ENCODE measurements around the gene LMAN1. TPM values are rescaled to one million over a fixed set of nuclear protein-coding genes. Genes with fewer than 3 reads are reported as not detected.

Gene LMAN1
- total RNA-seq, 2 donors from 2014 or later = 57.4 to 72.5 TPM

DNA sequence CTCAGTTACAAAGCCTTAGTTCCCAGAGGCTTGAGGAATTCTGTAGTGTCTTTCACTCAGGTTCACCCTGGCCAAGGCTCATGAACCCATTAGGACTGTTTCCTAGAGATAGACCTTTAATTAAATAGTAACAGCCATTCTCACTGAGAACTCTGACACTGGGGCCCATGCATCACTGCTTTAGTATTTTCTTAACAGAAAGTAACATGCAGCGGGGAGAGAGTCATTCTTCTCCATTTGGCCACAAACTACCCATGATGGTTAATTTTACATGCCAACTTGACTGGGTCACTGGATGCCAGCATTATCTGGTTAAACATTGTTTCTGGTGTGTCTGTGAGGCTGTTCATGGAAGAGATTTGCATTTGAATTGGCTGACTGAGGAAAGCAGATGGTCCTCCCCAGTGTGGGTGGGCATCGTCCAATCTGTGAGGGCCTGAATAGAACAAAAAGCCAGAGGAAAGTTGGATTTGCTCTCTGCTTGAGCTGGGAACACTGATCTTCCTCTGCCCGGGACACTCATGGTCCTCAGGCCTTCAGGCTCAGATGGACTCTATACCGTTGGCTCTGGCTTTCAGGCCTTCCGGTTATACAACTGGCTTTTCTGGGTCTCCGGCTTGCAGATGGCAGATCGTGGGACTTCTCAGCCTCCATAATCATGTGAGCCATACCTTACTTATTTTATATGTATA, 35.0 kb downstream of the LMAN1 start:
- H3K36me3 ChIP-seq = peaks cover 19% of the 10 kb centered on the region
- H3K4me3 ChIP-seq = no peak overlapping the region
- no peaks in the 10 kb centered on the region for H3K27me3 ChIP-seq (replicated peaks; ENCODE audit: insufficient read depth)
- TF ChIP-seq, protein P1, sequence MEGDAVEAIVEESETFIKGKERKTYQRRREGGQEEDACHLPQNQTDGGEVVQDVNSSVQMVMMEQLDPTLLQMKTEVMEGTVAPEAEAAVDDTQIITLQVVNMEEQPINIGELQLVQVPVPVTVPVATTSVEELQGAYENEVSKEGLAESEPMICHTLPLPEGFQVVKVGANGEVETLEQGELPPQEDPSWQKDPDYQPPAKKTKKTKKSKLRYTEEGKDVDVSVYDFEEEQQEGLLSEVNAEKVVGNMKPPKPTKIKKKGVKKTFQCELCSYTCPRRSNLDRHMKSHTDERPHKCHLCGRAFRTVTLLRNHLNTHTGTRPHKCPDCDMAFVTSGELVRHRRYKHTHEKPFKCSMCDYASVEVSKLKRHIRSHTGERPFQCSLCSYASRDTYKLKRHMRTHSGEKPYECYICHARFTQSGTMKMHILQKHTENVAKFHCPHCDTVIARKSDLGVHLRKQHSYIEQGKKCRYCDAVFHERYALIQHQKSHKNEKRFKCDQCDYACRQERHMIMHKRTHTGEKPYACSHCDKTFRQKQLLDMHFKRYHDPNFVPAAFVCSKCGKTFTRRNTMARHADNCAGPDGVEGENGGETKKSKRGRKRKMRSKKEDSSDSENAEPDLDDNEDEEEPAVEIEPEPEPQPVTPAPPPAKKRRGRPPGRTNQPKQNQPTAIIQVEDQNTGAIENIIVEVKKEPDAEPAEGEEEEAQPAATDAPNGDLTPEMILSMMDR (IDR thresholded peaks at IDR 0.05) = no peak
- no peaks in the 10 kb centered on the region for H3K9me3 ChIP-seq
- no peaks in the 10 kb centered on the region for H3K4me1 ChIP-seq (ENCODE audit: control insufficient read depth in 1 of 2, low read depth in 2 of 2)
- H3K27ac ChIP-seq = no peak overlapping the region
- no peak for DNase-seq (ENCODE audit: low spot score)
- no peak for ATAC-seq (ENCODE audit: insufficient number of reproducible peaks, low FRiP score, low read depth)

GRCh38 chr18:59318460-59319050, 40.5 kb downstream of the LMAN1 start, which contains the start of gene CPLX4:
Gene CPLX4, minus strand, starts transcription at chr18:59318649. Its CDS starts 187 bp downstream, at chr18:59318462.
- ATAC-seq (ENCODE audit: insufficient number of reproducible peaks, low FRiP score, low read depth) (no peak), DNase-seq (ENCODE audit: low spot score) (no peak)
- Histone ChIP-seq H3K27me3 (replicated peaks; ENCODE audit: insufficient read depth) (no peaks in the 10 kb centered on the region), H3K9me3 (no peaks in the 10 kb centered on the region), H3K36me3 (no peaks in the 10 kb centered on the region), H3K4me1 (ENCODE audit: control insufficient read depth in 1 of 2, low read depth in 2 of 2) (no peaks in the 10 kb centered on the region), H3K4me3 (no peak within 1 kb of the TSS), H3K27ac (no peak within 1 kb of the TSS)
- TF ChIP-seq, protein P1 (IDR thresholded peaks at IDR 0.05) = no peak

DNA sequence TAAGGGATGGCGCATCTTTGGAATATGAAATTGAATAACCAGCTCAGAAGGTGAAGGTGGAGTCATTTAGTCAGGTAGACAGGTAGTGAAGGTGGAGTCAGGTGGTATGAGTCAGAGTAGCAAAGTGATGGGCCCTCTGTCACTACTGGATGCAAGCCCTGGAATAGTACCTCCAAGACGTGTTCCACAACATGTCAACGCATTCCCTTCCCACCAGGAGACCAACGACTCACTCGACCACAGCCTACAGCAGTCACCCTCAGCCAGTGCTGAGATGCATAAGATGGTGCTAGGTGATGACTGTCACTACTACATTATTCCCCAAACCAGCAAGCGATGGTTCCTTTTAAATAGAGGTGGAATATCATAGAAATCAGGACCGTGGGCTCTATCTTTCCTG, 47.4 kb downstream of the LMAN1 start:
- no peak overlapping the region for H3K4me3 ChIP-seq
- ATAC-seq (ENCODE audit: insufficient number of reproducible peaks, low FRiP score, low read depth) = no peak

GRCh38 chr18:59308938-59309260, 50.2 kb downstream of the LMAN1 start:
- no peaks in the 10 kb centered on the region for H3K27me3 ChIP-seq (replicated peaks; ENCODE audit: insufficient read depth)
- peaks cover 0 to 7% of the 10 kb centered on the region in 2 donors for H3K4me1 ChIP-seq (ENCODE audit: control insufficient read depth in 1 of 2, low read depth in 2 of 2)
- H3K27ac ChIP-seq = no peak overlapping the region
- H3K4me3 ChIP-seq = peak overlapping the region; percentile 9
- DNase-seq (ENCODE audit: low spot score) (no peak), ATAC-seq (ENCODE audit: insufficient number of reproducible peaks, low FRiP score, low read depth) (no peak)
- TF ChIP-seq, protein P1 (IDR thresholded peaks at IDR 0.05) = no peak
- H3K9me3 ChIP-seq = no peaks in the 10 kb centered on the region
- H3K36me3 ChIP-seq = no peaks in the 10 kb centered on the region

More for the DNA sequence above, 47.4 kb downstream of the LMAN1 start:
- Histone ChIP-seq H3K9me3 (no peaks in the 10 kb centered on the region), H3K27ac (no peak overlapping the region), H3K36me3 (no peaks in the 10 kb centered on the region), H3K4me1 (ENCODE audit: control insufficient read depth in 1 of 2, low read depth in 2 of 2) (peaks cover 0 to 7% of the 10 kb centered on the region in 2 donors), H3K27me3 (replicated peaks; ENCODE audit: insufficient read depth) (no peaks in the 10 kb centered on the region)
- no peak for DNase-seq (ENCODE audit: low spot score)
- TF ChIP-seq, protein P1 (IDR thresholded peaks at IDR 0.05) = no peak

GRCh38 chr18:59308248-59308937, 50.7 kb downstream of the LMAN1 start:
- Histone ChIP-seq H3K27ac (no peak overlapping the region), H3K4me1 (ENCODE audit: control insufficient read depth in 1 of 2, low read depth in 2 of 2) (peaks cover 0 to 7% of the 10 kb centered on the region in 2 donors), H3K4me3 (peak overlapping the region; percentile 9), H3K9me3 (no peaks in the 10 kb centered on the region), H3K36me3 (no peaks in the 10 kb centered on the region), H3K27me3 (replicated peaks; ENCODE audit: insufficient read depth) (no peaks in the 10 kb centered on the region)
- TF ChIP-seq, protein P1 (IDR thresholded peaks at IDR 0.05) = peak; percentile 73
- no peak for ATAC-seq (ENCODE audit: insufficient number of reproducible peaks, low FRiP score, low read depth)
- DNase-seq (ENCODE audit: low spot score) = no peak

Data from thoracic aorta (tissue), 2 donors.